GM18498 (cell line): Measurements from ENCODE around the gene COL20A1.

Source experiments
- ATAC-seq: cut with Tn5 transposase; IDR thresholded peaks from one replicate; pipeline ENCODE4 v1.9.1; 2021; ENCODE audit warnings: mild to moderate bottlenecking, moderate library complexity; ENCODE audit not compliant: unreplicated experiment

The COL20A1 gene

DNA sequence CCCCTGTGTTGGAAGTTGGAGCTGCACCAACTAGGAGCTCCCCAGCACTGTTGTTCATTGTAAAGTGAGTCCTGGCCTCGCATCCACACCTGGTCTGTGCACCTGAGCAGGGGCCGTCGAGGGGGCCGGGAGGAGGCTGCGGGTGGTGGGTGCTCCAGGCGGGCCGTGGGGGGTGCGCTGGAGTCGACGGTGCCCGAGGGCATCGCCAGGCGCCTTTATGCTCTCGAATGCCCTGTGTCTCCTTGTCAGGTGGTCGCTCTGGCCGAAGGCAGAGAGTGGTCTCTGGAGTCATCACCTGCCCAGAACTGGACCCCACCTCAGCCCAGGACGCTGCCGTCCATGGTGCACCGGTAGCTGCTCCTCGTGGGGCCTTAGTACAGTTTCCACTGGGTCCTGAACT, 16.0 kb upstream of the COL20A1 start:
- no peak for ATAC-seq

DNA sequence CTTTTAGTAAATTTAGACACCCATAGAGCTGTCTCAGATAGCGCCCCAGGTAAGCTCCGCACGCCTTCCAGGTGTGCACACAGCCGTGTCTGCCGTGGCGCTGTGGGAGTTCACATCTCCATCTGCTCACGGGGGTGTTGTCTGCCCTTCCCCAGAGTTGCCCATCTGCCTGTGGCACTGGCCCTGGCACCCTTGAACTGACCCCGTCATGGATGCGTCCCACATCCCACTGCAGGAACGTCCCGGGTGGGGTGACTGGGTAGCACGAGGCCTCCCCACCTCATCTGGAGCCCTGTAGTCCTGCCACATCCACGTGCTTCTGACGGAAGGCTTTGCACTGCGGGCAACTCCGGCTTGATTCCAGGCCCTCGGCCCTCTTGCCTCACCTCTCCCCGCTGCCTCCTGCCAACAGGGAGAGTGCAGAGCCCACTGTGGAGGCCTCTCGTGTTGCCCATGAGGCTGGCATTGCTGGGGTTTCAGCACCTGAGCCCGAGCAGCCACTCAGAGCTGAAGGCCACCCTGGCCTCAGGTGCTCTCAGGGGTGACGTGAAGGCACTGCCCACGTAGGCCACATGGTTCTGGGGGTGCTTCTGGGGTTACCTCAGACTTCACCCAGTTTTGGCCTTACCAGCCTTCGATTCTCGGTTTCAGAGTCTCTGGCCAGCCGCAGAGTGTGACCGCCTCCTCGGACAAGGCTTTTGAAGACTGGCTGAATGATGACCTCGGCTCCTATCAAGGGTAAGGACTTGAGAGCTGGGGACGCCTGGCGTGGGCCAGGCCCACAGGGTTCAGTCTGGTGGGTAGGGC, 15.3 kb upstream of the COL20A1 start:
- no peak for ATAC-seq

DNA sequence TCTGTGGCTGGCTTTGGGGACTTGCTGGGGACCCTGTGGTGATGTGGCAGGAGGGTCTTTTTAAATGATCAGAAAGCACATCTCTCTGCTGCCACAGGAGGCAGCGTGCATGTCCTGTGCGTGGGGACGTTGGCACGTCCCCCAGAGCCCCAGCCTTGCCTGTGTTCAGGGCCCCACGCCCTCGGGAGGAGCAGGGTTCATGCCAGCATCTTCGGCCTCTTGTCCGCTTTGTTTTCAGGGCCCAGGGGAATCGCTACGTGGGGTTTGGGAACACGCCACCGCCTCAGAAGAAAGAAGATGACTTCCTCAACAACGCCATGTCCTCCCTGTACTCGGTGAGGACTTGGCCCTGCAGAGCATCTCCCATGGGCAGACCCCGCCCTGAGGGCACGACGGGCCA, 14.3 kb upstream of the COL20A1 start:
- no peak for ATAC-seq

DNA sequence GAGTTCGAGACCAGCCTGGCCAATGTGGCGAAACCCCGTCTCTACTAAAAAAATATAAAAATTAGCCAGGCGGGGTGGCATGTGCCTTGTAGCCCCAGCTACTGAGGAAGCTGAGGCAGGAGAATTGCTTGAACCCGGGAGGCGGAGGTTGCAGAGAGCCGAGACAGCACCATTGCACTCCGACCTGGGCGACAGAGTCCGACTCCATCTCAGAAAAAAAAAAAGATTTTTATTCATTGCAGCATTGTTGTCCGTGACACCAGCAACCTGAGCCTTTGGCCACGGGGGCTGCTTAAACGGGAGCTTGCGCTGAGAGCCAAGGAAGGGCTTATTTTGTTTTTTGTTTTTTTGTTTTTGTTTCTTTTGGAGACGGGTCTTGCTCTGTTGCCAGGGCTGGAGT, 13.1 kb upstream of the COL20A1 start:
- no peak for ATAC-seq

DNA sequence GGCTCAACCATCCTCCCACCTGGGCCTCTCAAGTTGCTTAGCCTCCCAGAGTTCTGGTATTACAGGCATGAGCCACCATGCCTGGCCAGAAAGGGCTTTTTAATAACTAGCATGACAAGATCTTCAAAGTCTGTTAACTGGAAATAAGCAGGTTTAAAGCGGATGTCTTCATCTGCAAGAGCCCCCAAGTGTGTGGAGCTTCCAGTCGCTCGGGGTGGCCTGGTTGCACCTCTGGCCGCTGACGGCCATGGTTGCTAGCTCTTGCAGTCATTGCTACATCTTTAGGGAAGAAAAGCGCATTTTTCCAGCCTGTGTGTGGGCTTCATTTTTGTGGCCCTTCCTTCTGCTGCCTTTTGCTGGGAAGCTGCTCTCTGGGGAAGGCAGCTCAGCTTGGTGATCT, 12.6 kb upstream of the COL20A1 start:
- ATAC-seq: no peak

DNA sequence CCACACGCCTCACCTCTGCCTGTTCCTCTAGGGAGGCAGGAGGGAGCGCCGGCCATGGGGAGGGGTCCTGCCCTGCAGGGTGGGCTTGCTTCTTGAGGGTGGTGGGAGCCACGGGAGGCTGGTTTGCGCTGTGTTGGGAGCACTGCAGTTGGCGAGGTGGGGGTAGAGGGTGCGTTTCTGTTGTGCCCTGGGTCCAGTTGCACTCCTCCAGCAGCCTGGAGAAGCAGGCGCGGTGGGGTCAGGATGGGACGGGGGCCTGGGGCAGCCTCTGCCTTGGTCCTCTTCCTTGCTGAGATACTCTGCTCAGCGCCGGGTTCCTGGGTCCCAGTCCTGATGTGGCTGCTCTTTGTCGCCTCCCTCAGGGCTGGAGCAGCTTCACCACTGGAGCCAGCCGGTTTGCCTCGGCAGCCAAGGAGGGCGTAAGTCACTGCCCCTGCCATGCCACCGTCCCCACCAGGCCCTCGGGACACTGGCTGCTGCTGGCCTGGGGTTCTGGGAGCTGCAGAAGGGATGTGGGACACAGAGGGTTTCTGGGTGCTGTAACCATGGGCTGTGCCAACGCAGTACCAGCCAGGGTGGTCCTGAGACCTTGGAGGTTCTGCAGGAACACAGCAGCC, 11.9 kb upstream of the COL20A1 start:
- ATAC-seq: no peak

DNA sequence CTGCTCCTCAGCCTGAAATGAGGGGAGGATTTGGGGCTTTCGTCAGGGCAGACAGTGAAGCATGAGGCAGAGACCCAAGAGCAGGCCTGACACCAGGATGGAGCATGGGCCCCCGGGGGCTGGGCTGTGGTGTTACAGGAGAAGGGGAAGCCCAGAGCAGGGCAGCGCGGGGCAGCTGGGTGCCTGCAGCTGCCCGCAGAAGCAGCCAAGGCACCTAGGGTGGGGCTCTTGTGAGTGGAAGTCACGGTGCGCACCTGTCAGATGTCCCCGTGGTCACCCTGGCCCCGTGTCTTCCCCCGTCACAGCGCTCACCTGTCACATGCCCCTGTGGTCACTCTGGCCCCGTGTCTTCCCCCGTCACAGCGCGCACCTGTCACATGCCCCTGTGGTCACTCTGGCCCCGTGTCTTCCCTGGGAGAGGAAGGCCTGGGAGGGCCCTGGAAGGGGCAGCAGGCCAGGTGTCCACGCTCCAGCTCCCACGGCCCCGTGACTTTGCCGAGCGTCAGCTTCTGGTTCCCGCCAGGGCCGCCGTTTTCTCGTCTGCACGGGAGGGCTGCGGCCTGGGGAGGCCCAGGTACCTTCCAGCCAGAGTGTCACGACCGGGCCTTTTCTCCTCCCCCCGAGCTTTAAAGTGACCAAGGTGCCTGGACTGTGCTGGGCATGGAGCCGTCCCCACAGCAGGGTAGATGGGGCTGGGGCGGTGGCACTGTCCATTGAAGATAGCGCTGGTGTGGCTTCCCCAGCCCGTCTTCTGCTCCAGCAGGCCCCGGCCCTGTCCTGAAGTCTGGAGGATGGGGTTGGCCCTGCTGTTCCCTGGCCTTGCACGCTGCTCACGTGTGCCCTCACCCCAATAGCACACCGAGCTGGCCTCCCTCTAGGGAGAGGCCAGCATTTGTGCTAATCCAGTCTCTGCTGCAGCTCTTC, 11.0 kb upstream of the COL20A1 start:
- ATAC-seq: no peak

DNA sequence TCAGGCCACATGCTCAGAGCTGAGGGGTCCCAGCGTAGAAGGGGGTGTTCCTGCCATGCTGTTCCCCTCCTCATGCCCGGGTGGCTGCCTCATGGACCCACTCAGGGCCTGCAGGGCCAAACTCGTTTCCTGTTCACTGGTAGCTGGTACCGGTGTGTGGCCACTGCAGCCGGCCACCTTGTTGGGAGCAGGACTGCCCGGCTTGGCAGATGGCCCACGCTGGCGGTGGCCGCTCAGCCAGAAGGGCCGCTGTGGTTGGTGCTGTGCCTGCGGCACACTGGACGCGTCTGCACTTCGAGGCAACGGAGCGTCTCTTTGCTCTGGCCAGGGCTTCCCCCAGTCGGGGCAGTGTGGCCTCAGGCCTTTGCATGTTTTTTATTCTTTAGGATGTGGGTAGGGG, 10.0 kb upstream of the COL20A1 start:
- ATAC-seq: no peak

DNA sequence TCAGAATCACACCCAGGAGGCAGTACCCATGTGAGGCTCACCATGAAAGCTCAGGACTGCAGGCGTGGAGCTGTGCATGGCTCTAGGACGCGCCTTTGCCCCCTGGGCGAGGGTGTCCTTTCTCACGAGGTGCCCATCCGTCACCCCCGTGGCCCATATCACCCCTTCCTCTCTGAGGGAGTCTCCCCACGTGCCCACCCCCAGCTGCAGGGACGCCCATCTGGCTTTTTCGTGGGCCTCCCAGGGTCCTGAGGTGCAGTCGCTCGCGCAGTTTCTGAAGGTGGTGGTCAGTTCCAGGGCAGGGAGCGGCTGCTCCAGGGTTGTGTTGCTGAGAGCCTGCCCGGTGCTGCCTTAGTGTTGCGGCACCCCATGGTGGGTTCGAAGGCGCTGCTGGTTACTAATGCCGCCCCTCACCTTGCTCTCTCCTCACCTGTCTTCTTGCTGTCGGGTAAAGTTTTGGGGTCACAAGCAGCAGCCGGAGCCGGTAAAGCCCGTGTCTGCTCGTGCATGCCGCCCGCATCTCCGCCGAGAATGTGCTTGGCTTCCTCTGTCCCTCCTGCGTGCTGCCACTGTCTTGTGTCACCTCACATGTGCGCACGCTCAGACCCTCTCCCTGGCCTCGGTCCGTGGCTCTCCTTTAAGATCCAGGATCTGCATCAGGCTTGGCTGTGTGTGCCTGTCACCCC, 9.4 kb upstream of the COL20A1 start:
- ATAC-seq: no peak

DNA sequence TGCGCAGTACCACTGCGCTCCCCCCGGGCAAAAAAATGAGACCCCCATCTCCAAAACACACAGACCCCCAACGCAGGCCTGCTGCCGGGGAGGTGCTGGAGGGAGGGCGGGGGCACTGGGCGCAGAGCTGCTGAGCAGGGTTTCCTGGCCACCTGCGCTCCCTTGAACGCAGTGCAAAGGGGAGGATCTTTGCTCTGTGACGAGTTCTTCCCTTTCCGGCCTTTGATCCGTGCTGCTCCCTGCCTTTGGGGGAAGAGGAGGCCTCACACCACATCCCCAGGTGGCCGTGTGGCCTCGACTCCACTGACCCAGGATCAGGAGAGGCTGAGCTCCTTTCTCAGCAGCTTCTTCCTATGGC, 8.9 kb upstream of the COL20A1 start:
- ATAC-seq: no peak

DNA sequence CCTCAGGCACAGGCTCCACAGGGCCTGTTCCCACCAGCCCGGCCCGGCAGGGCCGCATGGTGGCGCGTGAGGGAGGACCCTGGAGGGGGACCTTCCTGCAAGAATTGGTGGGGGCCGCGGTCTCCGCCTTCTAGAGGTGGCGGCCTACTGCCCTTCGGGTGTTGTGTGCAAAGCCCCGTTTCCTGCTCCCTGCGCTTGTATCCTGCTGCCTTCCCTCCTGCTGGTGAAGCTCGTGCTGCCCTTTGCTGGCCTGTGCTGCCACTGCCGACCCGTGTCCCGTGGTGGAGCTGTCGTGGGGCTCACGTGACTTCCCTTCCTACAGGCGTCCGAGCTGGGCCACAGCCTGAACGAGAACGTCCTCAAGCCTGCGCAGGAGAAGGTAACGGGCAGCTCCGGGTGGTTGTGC, 8.4 kb upstream of the COL20A1 start:
- ATAC-seq: no peak

DNA sequence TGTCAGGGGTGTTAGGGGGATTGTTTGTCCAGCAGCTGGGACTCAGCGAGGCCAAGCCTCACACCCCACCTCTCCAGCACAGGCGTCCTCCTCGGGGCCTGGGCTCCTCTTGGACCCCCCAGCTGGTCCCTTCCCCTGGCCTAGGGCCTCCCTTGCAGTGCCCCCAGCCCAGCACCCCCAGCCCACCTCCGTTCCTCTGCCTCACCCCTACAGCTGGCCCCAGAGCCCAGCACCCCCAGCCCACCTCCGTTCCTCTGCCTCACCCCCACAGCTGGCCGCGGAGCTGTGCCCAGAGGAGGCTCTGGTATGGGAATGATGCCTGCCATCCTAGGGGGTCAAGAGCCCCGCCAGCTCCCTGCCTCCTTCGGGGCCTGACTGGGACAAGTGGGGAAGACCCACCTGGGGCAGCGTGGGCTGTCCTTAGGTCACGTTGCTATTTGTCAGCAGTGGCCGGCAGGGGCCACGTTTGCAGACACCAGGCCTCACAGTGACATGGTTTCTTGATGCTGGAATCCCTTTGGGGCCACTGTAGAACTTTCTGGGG, 7.9 kb upstream of the COL20A1 start:
- ATAC-seq: no peak

DNA sequence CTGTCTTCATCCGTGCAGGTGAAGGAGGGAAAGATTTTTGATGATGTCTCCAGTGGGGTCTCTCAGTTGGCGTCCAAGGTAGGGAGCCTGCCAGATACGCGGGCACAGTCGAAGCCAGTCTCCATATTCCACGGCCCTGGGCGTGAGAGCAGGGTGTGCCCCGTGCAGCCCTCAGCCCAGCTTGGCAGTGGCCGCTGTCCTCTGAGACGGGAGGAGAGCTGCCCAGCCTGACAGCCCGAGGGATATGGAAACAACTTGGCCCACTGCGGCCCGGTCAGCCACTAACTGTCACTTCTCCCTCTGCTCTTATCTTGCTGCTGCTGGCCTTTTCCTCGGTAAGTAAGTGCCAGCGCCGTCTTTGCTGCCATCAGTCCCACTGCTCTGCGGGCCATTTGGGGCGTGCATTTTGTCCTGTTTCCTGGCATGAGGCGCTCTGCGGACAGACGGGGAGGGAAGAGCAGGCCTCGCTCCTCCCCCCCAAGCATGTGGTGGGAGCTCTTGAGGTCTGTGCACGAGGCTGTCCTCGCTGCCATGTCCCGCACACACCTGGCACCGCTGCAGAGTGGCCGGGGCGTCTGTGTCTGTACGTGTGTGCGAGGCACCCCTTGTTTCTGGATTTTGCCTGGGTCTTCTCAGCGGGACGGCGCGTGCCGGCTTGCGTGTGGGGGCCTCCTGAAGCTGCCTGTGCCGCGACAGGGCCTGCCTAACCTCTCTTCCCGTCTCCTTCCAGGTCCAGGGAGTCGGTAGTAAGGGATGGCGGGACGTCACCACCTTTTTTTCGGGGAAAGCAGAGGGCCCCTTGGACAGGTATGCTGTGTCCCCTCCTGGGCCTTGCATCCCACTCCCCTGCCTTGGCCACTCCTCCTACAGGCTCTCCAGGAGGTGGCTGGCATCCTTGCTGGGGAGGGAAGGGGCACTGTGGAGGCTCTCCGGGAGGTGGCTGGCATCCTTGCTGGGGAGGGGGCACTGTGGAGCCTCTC, 7.1 kb upstream of the COL20A1 start:
- ATAC-seq: no peak

DNA sequence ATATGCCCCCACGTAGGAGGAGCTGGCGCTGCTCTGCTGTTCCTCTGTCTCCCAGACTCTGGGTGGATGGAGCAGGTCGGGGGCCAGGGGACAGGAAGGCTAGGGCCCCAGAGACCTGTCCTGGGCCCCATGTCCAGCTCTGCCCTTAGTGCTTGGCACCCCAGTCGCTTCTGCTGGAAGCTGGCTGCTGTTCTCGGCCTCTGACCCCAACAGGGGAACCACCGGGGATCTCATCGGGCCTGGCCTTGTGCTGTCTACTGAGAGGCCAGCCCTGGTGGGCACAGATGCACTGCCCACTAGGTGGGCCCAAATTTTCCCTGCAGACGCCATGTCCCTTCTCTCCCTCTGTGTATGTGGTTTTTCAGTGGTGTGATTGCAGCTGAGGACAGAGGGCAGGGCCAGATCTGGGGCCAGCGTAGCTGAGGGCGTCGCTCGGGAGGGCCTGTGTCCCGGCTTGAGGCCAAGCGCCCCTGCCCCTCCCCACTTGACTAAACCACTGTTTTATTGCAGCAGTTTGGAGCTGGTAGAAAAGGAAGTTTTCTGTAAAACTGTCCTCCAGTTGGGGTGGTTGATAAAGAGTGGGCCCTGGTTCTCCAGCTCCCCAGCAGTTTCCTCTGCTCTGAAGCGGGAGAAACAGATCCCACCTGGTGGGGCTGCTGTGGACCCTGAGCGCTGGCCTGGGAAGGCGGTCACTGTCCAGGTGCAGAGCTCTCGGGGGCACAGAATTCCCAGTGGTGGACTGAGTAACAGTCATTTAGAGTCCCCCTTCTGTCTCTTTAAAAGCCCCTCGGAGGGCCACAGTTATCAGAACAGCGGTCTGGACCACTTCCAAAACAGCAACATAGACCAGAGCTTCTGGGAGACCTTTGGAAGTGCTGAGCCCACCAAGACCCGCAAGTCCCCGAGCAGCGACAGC, 5.9 kb upstream of the COL20A1 start:
- ATAC-seq: no peak

DNA sequence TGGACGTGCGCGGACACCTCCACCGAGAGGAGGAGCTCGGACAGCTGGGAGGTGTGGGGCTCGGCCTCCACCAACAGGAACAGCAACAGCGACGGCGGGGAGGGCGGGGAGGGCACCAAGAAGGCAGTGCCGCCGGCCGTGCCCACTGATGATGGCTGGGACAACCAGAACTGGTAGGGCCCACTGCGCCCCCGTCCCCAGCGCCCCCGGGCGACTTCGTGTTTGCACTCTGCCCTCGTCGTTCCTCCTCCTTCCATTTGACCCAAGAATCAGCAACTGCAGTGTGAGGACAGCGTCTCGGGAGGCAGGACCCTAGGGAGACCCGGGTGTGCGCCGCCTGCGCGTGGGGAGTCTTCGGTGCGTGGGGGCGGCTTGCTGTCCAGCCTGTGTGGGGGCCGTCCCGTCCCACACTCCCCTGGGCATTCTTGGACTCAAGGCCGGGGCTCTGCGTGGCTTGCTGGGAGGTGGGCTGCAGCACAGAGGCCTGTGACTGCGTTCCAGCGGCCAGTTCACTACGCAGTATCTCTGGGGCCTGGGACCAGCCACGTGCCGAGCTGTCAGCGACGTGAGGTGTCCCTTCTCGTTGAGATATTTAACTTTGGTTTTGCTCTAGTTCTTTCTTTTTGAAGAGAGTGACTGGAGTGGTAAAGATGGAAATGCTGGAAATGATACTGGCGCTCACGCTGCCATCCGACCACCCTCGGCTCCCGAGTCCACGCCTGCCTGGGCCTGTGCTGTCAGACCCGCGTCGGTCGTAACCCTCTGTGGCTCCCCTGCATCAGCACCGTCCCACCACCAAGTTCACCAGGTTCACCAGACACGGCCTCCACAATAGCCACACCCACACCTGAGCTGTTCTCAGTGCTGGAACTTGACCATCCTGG, 5.0 kb upstream of the COL20A1 start:
- no peak for ATAC-seq

DNA sequence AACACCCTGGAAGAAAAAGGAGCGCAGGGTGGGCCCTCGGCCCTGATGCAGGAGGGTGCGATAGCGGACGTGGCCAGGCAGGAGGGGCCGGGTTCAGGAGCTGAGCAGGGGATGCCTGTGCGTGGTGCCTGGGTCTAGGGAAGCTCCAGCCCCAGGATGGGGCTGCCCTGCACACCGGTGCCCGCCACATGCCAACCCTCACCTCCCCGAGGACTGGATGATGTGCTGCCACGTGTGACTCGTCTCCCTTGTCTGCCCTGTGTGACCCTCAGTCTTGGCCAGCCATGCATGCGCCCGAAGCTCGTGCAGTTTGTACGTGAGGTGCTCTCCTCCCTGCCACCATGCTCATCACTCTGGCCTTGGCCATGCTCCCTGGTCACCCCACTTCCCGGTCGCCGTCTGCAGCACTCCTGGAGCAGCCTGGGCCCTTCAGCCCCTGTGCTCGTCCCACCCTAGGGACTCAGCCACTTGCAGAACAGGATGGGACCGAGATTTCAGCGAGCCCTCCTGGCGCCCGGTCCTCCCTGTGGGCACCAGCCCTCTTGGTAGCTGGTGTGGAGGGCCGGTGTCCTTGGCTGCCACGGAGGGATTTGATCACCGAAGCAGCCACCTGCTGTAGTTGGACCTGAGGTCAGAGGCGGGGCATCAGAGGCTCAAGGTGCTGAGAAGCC, 4.3 kb upstream of the COL20A1 start:
- ATAC-seq: no peak
